Ramos (cell line): ENCODE results near the gene ELMO1.

Experiments used
- in situ Hi-C: fragments of 300-500 bp; cut with MboI; formaldehyde crosslinking; loops from one replicate; pipeline ENCODE4 v1.14.3; 2022; ENCODE audit warnings: low sequenced_read_pairs; ENCODE audit not compliant: unreplicated experiment

ELMO1 gene

DNA sequence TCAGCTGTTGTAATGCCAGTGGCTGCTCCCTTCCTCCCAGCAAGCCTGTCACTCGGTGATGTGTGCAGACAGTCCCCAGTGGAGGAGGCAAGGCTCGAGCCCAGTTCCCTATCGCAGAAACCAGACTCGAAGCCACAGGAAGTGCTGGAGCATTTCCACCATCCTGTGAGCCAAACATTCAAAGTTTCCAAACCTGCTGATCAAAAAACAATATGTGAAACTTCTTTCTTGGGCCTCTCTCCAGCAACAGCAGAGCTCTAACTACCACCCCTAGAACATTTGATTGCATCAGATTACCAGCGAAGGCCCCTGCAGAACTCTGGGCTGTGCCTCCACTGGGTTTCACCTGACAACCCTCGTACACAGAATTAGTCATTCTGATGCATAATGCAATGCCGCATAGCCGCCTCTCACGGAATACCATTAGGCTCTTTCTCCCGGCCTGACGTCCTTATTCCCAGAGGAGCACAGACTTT, 94.0 kb downstream of the ELMO1 start:
- in situ Hi-C loops, result loop anchor here (10.0 to 25.0 kb wide), 2 partner anchors 140 to 367 kb away; no protein-coding TSS in a partner anchor

DNA sequence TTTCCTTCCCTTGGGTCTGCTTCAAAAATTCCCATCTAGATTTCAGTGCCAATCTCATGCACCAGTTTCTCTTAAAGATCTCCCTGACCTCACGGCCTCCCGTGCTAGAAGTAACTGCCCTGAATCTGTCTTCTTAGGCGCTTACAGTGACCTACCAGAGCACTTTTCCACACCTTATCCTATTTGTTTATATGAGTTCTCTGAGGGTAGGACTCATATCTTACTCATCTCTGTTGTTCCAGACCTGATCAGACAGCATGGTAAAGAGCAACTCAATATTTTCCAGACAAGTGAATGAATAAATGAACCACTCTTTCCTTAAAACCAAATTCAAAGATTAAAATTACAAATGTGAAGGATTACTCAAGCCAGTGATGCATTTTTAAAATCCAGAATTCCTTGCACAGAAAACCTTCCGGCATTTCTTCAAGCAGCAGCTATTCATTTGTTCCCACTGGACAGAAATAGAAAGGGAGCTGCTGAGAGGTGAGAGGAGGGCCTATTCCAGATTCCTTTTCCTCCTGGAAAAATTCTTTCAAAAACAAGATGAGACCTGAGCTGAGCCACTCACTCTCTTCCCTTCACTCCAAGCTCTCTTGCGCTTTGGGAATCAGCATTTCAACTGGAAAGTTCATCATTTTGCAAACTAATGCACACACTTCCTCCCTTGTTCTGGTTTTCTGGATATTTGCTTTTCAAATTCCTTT, 94.6 kb downstream of the ELMO1 start:
- in situ Hi-C loops, result loop anchor here (10.0 to 25.0 kb wide), 2 partner anchors 141 to 367 kb away; no protein-coding TSS in a partner anchor

- in situ Hi-C loops, result loop anchor here (10.0 to 25.0 kb wide), 2 partner anchors 142 to 366 kb away; no protein-coding TSS in a partner anchor
Observed at GRCh38 chr7:37352974-37353948, 95.4 kb downstream of the ELMO1 start.

DNA sequence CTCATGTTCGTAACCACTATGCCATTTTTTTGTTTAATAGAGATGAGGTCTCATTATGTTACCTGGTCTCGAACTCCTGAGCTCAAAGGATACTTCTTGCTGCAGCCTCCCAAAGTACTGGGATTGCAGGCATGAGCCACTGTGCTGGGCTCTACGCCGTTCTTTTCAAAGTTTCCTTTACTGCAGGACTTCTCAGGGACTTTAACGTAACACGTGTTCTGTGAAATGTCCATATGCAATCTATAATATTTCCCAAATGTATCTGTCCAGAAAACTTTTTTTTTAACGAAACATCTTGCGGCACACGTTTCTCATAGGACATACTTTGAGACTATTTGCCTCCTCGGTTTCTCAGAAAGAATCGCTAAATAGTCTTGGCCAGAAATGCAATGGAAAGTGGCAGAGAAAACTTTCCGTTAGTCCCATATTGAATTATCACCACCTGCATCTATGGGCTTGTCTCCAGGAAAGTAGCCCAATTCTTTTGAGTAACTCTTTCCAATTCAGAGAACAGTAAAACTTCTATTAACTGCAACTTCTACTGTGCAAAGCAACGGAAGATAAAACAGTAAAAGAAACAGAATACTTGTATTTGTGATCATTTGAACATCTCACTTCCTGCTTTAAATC, 96.3 kb downstream of the ELMO1 start:
- in situ Hi-C loops, result loop anchor here (10.0 to 25.0 kb wide), 2 partner anchors 142 to 365 kb away; no protein-coding TSS in a partner anchor

DNA sequence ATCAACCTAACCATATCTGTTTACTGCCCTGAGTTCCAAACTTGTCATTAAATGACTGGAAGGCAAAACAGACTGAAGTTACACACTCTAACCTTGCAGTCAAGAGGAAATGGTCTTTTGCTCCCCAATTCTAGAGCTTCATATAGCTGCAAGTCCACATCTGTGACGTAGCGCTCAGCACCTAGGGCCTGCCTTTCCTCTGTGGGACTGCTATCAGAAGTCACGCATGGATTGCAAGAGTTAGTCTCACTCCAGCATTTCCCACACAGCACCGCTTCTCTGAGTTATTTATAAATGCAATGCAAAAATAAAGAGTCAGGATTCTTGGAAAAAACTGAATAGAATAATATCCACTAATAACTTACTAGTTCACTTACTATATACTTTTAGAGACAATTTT, 96.9 kb downstream of the ELMO1 start:
- in situ Hi-C loops, result loop anchor here (10.0 to 25.0 kb wide), 2 partner anchors 143 to 364 kb away; no protein-coding TSS in a partner anchor

- in situ Hi-C loops, result loop anchor here (10.0 to 25.0 kb wide), 2 partner anchors 145 to 363 kb away; no protein-coding TSS in a partner anchor
Observed at GRCh38 chr7:37349979-37350590, 98.6 kb downstream of the ELMO1 start.

DNA sequence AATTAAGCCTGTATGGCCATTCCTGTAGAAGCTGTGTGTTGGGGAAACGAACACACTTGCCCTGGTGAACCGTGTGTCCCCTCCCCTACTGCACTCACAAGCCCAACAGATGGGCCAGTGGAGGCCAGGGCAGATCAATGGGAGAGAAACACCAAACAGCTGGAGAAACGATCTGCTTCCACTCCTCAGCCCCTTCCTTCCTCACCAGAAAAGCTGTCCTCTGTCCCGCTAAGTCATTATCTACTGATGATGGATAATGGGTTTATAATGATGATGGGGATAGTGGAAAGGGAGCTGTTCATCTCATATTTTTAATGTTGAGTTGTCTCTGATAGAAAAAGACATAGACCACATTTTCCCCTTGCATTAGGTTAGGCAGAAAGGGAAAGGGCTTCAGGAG, 99.7 kb downstream of the ELMO1 start:
- in situ Hi-C loops, result no loop called here

DNA sequence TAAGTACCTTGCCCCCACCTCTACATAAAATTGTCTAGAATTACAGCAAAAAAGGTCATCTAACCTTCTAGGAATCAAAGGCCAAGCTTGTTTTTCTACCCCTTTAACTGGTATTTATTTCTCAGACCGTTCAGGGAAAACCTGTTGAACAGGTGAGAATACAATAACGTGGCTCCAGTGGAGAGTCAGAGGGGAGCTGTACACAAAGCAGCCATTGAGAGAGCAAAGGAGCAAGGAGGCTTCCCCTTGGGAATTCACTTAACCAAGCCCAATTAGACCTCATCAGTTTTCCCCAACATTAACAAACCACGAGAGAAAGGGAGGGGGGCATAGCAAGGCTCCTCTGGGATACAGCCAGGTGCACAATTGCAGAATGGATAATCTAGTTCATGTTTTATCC, 101.9 kb downstream of the ELMO1 start:
- in situ Hi-C loops, result no loop called here

DNA sequence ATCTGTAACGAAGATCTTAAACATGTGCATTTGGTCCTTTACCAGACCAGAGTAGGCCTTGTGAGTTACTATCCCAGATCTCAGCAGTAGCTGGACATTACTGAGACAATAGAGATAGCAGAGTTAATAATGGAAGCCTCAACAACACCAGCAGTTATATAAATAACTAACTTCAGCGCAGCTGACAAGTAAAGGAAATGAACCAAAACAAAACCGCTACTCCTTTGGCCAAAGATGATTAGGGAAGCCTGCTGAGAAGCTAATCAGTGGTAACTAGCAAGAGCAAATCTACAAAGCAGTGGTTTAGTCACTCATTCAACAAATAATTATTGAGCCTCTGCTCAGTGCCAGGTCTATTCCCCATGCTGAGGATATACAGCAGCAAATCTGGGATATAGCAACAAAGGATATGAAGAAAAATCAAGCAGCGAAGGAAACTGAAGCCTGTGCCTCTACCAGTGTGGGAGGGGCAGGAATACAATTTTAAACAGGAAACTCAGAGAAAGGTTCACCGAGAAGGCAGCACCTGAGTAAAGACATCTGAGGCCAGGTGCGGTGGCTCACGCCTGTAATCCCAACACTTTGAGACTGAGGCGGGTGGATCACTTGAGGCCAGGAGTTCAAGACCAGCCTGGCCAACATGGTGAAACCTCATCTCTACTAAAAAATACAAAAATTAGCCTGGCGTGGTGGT, 103.6 kb downstream of the ELMO1 start:
- in situ Hi-C loops, result no loop called here

DNA sequence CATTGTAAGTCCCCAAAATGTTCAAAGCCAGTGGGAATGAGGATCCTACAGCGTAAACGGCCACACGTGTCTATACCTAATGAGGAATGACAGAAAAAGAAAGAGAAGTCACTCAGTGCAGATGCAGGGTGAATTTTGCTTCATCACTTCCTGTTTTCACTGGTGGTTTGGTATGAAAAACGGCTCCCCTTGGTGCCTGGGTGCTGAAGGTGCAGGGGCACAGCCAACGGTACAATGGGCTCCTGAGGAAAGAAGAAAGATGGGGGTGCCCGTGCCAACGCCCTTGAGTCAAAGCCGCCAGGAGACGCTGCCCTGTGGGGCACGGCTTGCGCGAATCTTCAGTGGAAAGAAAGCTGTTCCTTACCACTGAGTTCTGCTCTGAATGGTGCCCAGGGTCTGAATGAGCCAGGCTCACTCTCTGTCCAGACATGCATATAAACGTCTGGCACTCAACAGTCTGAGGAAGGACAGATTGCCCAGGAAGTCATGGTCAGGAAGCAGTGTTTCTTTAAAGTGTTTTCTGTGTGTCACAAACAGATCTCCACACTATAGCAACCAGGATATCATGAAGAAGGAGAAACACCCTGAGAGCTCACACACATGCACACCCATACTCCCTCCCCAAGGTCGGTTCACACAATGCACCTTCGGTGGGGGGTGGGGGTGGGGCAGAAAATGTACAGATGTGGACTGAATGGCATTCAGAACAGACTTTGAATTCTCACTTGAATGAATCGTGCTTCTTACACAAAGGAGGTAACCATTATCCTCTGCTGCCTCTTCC, 105.8 kb downstream of the ELMO1 start:
- in situ Hi-C loops, result no loop called here

- in situ Hi-C loops, result no loop called here
Observed at GRCh38 chr7:37342176-37342687, 106.4 kb downstream of the ELMO1 start.

GRCh38 chr7:37341033-37341630, 107.5 kb downstream of the ELMO1 start:
- in situ Hi-C loops, result no loop called here

- in situ Hi-C loops, result loop anchor here (5.0 kb wide), 1 partner anchor 57 kb away; no protein-coding TSS in a partner anchor
Observed at GRCh38 chr7:37338966-37339365, 109.7 kb downstream of the ELMO1 start.

GRCh38 chr7:37337522-37337921, 111.1 kb downstream of the ELMO1 start:
- in situ Hi-C loops, result loop anchor here (5.0 kb wide), 1 partner anchor 55 kb away; no protein-coding TSS in a partner anchor

- in situ Hi-C loops, result loop anchor here (5.0 kb wide), 1 partner anchor 54 kb away; no protein-coding TSS in a partner anchor
Observed at GRCh38 chr7:37336259-37336658, 112.4 kb downstream of the ELMO1 start.

DNA sequence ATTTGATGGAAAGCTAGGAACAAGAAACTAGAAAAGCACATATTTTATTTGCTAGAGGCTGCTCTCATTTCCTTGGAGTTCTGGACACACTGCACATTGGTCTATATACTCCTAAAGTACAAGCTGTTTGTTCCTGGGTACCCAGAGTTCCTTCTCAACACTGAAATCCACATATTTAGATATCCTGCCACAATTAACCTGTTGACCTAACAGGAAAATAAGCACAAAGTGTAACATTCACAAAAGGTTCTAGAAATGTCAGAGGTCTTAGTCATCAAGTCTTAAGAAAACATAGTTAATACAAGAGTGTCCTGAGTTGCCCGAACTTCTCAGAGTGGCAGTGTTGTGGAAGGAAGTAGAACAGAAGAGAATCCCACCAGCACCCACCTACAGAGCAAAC, 115.6 kb downstream of the ELMO1 start:
- in situ Hi-C loops, result no loop called here

DNA sequence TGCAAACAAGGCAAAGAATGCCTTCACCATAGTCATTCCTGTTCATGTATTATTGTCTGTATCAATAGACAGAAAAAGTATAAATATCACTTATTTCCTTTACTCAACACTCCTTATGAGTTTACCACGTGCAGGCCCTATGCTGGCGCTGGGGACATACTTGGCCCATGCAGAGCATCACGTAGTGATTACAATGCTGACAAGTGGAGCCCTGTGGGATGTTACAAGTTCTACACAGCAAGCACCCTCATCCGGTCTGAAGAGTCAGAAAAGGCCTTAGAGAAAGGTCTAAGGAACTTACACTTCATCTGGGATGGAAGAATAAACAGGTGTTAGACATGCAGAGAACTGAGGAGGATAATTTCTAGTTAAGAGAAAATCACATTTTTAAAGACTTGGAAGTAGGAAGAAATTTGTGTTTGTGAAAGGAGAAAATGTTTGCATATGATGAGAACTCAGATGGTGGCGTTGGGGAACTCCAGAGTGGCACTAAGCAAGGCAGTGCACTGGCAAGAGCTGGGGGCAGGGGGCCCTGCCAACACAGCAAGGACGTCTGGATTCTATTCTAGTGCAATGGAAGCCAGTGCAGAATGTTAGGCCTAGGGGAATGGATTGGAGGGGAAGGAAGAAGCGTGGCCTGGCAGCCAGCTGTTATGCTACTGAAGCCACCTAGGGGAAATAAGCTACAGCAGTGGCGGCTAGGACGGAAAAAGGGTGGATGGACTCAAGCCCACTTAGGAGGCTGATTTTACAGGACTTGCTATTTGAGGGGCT, 116.2 kb downstream of the ELMO1 start:
- in situ Hi-C loops, result no loop called here
